GM23248 (cell line): ENCODE measurements around the gene TSPAN32. TPM values are rescaled to one million over a fixed set of nuclear protein-coding genes. Genes with fewer than 3 reads are reported as not detected.

Experiments
- DNase-seq: peaks from one replicate; pipeline ENCODE4 v3.0.0-alpha.2; 2015
- H2AFZ ChIP-seq: fragments of 200-600 bp; sonication (generic); 2 replicates; pipeline ENCODE4 v1.6.1; 2016; ENCODE audit warnings: antibody characterized with exemption
- H3F3A ChIP-seq: fragments of 200-600 bp; sonication (generic); 2 replicates; pipeline ENCODE4 v1.6.1; 2016; ENCODE audit warnings: mild to moderate bottlenecking, antibody characterized with exemption, mixed run types; ENCODE audit not compliant: insufficient read depth
- H3K27ac ChIP-seq: fragments of 200-600 bp; sonication (generic); 2 replicates; pipeline ENCODE4 v1.5.1; 2016; ENCODE audit warnings: mild to moderate bottlenecking
- H3K27me3 ChIP-seq: fragments of 200-600 bp; sonication (generic); replicated peaks from 2 replicates; pipeline ENCODE4 v1.6.1; 2016; ENCODE audit warnings: mild to moderate bottlenecking; ENCODE audit not compliant: insufficient read depth
- H3K36me3 ChIP-seq: fragments of 200-600 bp; sonication (generic); 2 replicates; pipeline ENCODE4 v1.6.1; 2016; ENCODE audit warnings: low read depth, mild to moderate bottlenecking
- H3K4me1 ChIP-seq: fragments of 200-600 bp; sonication (generic); 2 replicates; pipeline ENCODE4 v1.6.1; 2016; ENCODE audit warnings: mild to moderate bottlenecking; ENCODE audit not compliant: insufficient read depth
- H3K4me2 ChIP-seq: fragments of 200-600 bp; sonication (generic); one replicate; pipeline ENCODE4 v1.6.1; 2016; ENCODE audit warnings: mild to moderate bottlenecking; ENCODE audit not compliant: unreplicated experiment
- H3K4me3 ChIP-seq: fragments of 200-600 bp; sonication (generic); 2 replicates; pipeline ENCODE4 v1.5.1; 2016; ENCODE audit warnings: mild to moderate bottlenecking
- H3K79me2 ChIP-seq: fragments of 200-600 bp; sonication (generic); 2 replicates; pipeline ENCODE4 v1.6.1; 2016; ENCODE audit warnings: mild to moderate bottlenecking; ENCODE audit not compliant: insufficient read depth
- H3K9ac ChIP-seq: fragments of 200-600 bp; sonication (generic); 2 replicates; pipeline ENCODE4 v1.6.1; 2016; ENCODE audit warnings: mild to moderate bottlenecking
- H3K9me2 ChIP-seq: fragments of 200-600 bp; sonication (generic); 2 replicates; pipeline ENCODE4 v1.6.1; 2016; ENCODE audit warnings: mixed run types, mild to moderate bottlenecking, moderate library complexity; ENCODE audit not compliant: insufficient read depth
- H3K9me3 ChIP-seq: fragments of 200-600 bp; sonication (generic); one replicate; pipeline ENCODE4 v1.6.1; 2017; ENCODE audit warnings: low read depth
- H4K20me1 ChIP-seq: fragments of 200-600 bp; sonication (generic); 2 replicates; pipeline ENCODE4 v1.6.0; 2016; ENCODE audit not compliant: insufficient read depth
- EZH2 ChIP-seq: fragments of 200-600 bp; sonication (generic); IDR thresholded peaks from 2 replicates; pipeline ENCODE4 v1.6.1; 2018; ENCODE audit warnings: antibody characterized with exemption, mild to moderate bottlenecking; ENCODE audit not compliant: insufficient read depth, poor library complexity, severe bottlenecking
- EZH2phosphoT487 ChIP-seq: fragments of 200-600 bp; sonication (generic); IDR thresholded peaks from 2 replicates; pipeline ENCODE4 v1.6.1; 2018; ENCODE audit warnings: antibody characterized with exemption, moderate library complexity, mild to moderate bottlenecking, low read depth; ENCODE audit not compliant: insufficient read depth
- WGBS, 2 experiments: methylation state at CpG; one replicate each; pipeline ENCODE4 v1.1.6; 2015 to 2017; ENCODE audit warnings: low lambda C conversion rate in 2 of 2, low coverage in 1 of 2; ENCODE audit errors: missing lambda C conversion rate in 2 of 2; 5-methylcytosine and 5-hydroxymethylcytosine counted together
- in situ Hi-C: fragments of 300-500 bp; cut with MboI; formaldehyde crosslinking; loops from 2 replicates; pipeline ENCODE4 v1.15.0; 2020
- polyA plus RNA-seq: library from polyadenylated mRNA; unstranded; fragments of >200 nt; fragmentation: Nextera tagmentation; extraction: Ambion mirVana; gene quantifications from 2 replicates; pipeline ENCODE4 v1.2.1, GENCODE V29; 2016
- total RNA-seq: library from RNA; depleted of rRNA; stranded (reverse); fragments of >200 nt; shearing (Covaris generic); gene quantifications from 2 replicates; pipeline ENCODE4 v1.2.3, GENCODE V29; 2014

TSPAN32 gene
- total and polyA plus RNA-seq, 2 experiments from 2014 or later = not detected

DNA sequence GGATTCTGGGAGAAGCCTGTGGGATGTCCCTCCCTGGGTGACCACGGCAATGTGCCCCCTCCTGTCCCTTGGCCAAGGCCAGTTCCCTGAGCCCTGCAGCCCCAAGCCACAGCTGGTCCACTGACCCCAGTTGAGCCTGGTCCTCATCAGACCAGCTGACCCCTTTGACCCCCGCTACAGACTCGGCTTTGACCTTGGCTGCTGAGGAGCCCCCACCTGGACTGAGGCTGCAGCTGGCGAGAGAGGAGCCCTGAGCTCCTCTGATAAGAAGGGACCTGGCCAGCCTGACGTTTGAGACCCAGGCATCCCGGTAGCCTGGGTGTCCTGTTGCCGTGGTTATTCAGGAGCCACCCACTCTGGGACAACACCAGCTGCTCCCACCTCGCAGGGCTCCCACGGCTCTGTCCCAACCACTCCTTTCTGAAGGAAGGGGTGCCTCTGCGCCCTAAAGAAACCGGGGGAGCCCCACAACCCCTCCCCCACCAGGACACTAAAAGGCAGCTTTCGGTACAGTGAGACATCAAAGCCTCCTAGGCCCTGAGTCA is 34.4 kb upstream of the TSPAN32 start:
- Histone ChIP-seq H3K4me3 (no peak overlapping the region), H4K20me1 (no peaks in the 10 kb centered on the region), H3K9ac (no peak overlapping the region), H3K79me2 (no peaks in the 10 kb centered on the region), H3F3A (no peaks in the 10 kb centered on the region), H3K9me2 (no peaks in the 10 kb centered on the region), H2AFZ (no peak overlapping the region), H3K27ac (no peak overlapping the region), H3K27me3 (peaks cover 33% of the 10 kb centered on the region), H3K4me2 (no peak overlapping the region), H3K36me3 (no peaks in the 10 kb centered on the region), H3K4me1 (no peaks in the 10 kb centered on the region), H3K9me3 (no peaks in the 10 kb centered on the region)
- in situ Hi-C loops = no loop called here
- 52 to 58% methylated on average over 12 of the region's 12 CpGs for whole genome bisulfite sequencing, 2 experiments
- no peak for TF ChIP-seq EZH2phosphoT487
- no peak for TF ChIP-seq EZH2
- DNase-seq = no peak

DNA sequence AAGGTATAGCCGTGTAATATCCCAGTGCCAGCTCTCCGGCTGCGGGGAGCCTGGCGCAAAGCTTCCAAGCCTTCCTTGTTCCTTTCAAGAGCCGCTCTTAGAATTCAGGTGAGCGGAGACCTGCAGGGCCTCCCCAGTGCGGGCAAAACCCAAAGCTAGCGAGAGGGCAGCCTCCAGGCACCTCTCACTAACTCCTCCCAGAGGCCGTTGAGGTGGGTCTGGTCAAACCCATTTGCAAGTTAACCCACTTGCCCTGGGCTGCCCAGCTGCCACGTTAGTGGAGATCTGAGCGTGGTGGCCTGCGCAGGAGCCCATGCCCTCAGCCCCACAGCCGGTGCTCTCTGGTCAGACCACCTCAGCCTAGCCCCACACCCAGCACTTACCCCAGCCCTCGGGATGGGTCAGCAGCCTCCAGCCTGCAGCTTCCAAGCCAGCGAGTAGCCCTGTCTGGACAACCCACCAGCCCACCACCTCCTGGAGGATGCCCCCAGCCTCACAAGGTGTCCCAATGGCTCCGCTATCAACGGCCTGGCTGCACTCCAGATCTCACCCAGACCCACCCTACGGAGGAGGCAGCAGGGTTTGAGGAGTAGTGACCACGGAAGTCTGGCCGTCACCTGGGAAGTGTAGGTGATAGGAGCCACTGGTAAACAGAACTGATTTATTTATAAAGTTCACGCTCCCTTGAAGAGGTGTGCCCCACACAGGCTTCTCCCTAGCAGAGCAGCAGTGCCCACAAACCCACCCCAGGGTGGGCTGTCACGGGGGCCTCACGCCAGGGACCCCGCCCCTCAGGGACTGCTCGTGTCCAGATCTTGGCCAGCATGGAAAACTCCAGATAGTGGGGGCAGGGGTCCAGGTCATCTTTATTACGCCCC is 33.7 kb upstream of the TSPAN32 start:
- Histone ChIP-seq H3K4me2 (no peak overlapping the region), H2AFZ (no peak overlapping the region), H3K79me2 (no peaks in the 10 kb centered on the region), H4K20me1 (no peaks in the 10 kb centered on the region), H3K4me1 (no peaks in the 10 kb centered on the region), H3K27ac (no peak overlapping the region), H3K4me3 (no peak overlapping the region), H3K27me3 (peaks cover 36% of the 10 kb centered on the region), H3K9me2 (no peaks in the 10 kb centered on the region), H3K9me3 (no peaks in the 10 kb centered on the region), H3K9ac (no peak overlapping the region), H3F3A (no peaks in the 10 kb centered on the region), H3K36me3 (no peaks in the 10 kb centered on the region)
- DNase-seq = no peak
- in situ Hi-C loops = no loop called here
- no peak for TF ChIP-seq EZH2phosphoT487
- no peak for TF ChIP-seq EZH2
- WGBS, 2 experiments = 75 to 76% methylated on average over 26 of the region's 26 CpGs

- Histone ChIP-seq H3K4me1 (no peaks in the 10 kb centered on the region), H3K79me2 (no peaks in the 10 kb centered on the region), H3K9me2 (no peaks in the 10 kb centered on the region), H3K27me3 (peaks cover 40% of the 10 kb centered on the region), H3F3A (no peaks in the 10 kb centered on the region), H3K9ac (no peak overlapping the region), H3K4me3 (peak overlapping the region; percentile 46), H2AFZ (peak overlapping the region; percentile 65; the same call in 1 of the 2 replicates), H3K9me3 (no peaks in the 10 kb centered on the region), H3K4me2 (peak overlapping the region; percentile 53), H3K27ac (no peak overlapping the region), H4K20me1 (no peaks in the 10 kb centered on the region), H3K36me3 (no peaks in the 10 kb centered on the region)
- TF ChIP-seq EZH2 (peak; percentile 69), EZH2phosphoT487 (no peak)
- in situ Hi-C loops = no loop called here
- WGBS, 2 experiments = 3 to 5% methylated on average over 41 to 62 of the region's 89 CpGs
- peak; percentile 45 for DNase-seq
Observed at GRCh38 chr11:2268729-2269600, 32.8 kb upstream of the TSPAN32 start.

DNA sequence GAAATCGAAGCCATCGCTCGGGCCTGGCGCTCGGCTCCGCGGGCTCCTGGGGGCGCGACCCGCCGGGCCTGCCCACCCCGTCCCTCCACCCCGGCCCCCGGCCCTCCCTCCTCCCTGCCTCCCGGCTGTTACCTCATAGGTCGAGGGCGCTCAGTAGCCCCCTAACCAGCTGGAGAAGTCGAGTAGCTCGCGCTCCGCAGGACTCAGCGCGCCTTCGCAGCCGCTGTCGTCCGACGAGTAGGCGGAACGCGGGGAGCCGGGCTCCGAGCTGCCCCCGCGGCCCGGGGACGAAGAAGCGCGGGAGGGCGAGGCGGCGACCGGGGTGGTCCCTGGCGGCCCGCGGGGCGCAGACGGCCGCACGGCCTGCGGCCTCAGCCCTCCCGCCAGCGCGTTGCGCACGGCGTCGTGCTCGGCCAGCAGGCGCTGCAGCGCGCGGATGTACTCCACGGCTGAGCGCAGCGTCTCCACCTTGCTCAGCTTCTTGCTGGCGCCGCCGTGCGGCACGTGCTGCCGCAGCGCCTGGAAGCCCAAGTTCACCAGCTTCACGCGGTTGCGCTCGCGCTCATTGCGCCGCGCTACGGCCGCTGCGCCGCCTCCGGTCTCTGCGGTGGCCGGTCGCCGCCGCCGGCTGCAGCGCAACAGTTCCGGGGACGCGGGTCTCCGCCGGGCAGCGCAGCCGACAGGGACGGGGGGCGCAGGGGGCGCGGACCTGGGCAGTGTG is 32.1 kb upstream of the TSPAN32 start:
- H4K20me1 ChIP-seq = no peaks in the 10 kb centered on the region
- DNase-seq = peak; percentile 63
- no peaks in the 10 kb centered on the region for H3K4me1 ChIP-seq
- peak overlapping the region; percentile 65; the same call in 1 of the 2 replicates for H2AFZ ChIP-seq
- no peak for TF ChIP-seq EZH2phosphoT487
- no peak for TF ChIP-seq EZH2
- WGBS, 2 experiments = 2 to 5% methylated on average over 68 to 76 of the region's 104 CpGs
- peaks cover 48% of the 10 kb centered on the region for H3K27me3 ChIP-seq
- H3K36me3 ChIP-seq = no peaks in the 10 kb centered on the region
- H3K4me2 ChIP-seq = peak overlapping the region; percentile 53
- no peaks in the 10 kb centered on the region for H3K9me3 ChIP-seq
- no peak overlapping the region for H3K9ac ChIP-seq
- in situ Hi-C loops = no loop called here
- H3K4me3 ChIP-seq = no peak overlapping the region; the same call in 1 of the 2 replicates
- H3K9me2 ChIP-seq = no peaks in the 10 kb centered on the region
- no peaks in the 10 kb centered on the region for H3K79me2 ChIP-seq
- H3K27ac ChIP-seq = no peak overlapping the region
- no peaks in the 10 kb centered on the region for H3F3A ChIP-seq
